GM12892 (cell line): ENCODE data around the gene TPCN1.

Experiments
- DNase-seq: peaks from one replicate; pipeline ENCODE4 v3.0.0; 2011; ENCODE audit not compliant: insufficient read length
- FAIRE-seq: peaks from 2 replicates; lab custom pipeline; 2011; peaks lifted over from hg19 to GRCh38; lab: Jason Lieb, UNC
- POLR2A ChIP-seq: IDR thresholded peaks from 2 replicates; pipeline ENCODE4 v1.6.1; 2011; ENCODE audit warnings: low read depth, low read length, control low read depth
- POLR2AphosphoS5 ChIP-seq: IDR thresholded peaks from 2 replicates; pipeline ENCODE4 v1.6.1; 2011; ENCODE audit warnings: low read depth, low read length, control low read depth
- TAF1 ChIP-seq: IDR thresholded peaks from 2 replicates; pipeline ENCODE4 v1.6.1; 2011; ENCODE audit warnings: low read depth, mild to moderate bottlenecking, control low read depth, low read length, borderline replicate concordance

TPCN1 gene

GRCh38 chr12:113185180-113186032, 35.9 kb upstream of the TPCN1 start, which contains the start of the genes DDX54 and RITA1:
TSS of gene DDX54 (minus strand) at chr12:113185478. CDS start at chr12:113185451, 27 bp downstream.
TSS of gene RITA1 (plus strand) at chr12:113185721. CDS start at chr12:113186747, 1,026 bp downstream.
- DNase-seq (peak; percentile 65), FAIRE-seq (no peak)
- TF ChIP-seq POLR2A (peak; percentile 93), TAF1 (peak; percentile 93), POLR2AphosphoS5 (peak; percentile 85; the same call in 1 of the 2 replicates)

- FAIRE-seq (no peak), DNase-seq (no peak)
- TF ChIP-seq POLR2A (no peak), TAF1 (no peak), POLR2AphosphoS5 (no peak)
These were observed 35.3 kb upstream of the TPCN1 start for GRCh38 chr12:113186033-113186365.

GRCh38 chr12:113186666-113187325, 34.5 kb upstream of the TPCN1 start:
- FAIRE-seq (no peak), DNase-seq (no peak)
- TF ChIP-seq POLR2A (no peak), TAF1 (no peak), POLR2AphosphoS5 (no peak)

- TF ChIP-seq POLR2AphosphoS5 = no peak
- DNase-seq (no peak), FAIRE-seq (no peak)
These were observed 31.9 kb upstream of the TPCN1 start for GRCh38 chr12:113189361-113189760.

GRCh38 chr12:113190761-113191160, 30.5 kb upstream of the TPCN1 start:
- no peak for DNase-seq
- no peak for FAIRE-seq
- TF ChIP-seq POLR2A (no peak), POLR2AphosphoS5 (no peak)

GRCh38 chr12:113191227-113191626, 30.0 kb upstream of the TPCN1 start:
- no peak for DNase-seq
- TF ChIP-seq POLR2A (no peak), TAF1 (no peak), POLR2AphosphoS5 (no peak)
- FAIRE-seq = no peak

GRCh38 chr12:113194971-113195391, 26.3 kb upstream of the TPCN1 start:
- no peak for FAIRE-seq
- TF ChIP-seq TAF1 = no peak
- no peak for TF ChIP-seq POLR2A
- no peak for TF ChIP-seq POLR2AphosphoS5
- DNase-seq = no peak

GRCh38 chr12:113195598-113195997, 25.7 kb upstream of the TPCN1 start:
- FAIRE-seq (no peak), DNase-seq (no peak)
- TF ChIP-seq POLR2AphosphoS5 = no peak
- no peak for TF ChIP-seq TAF1
- no peak for TF ChIP-seq POLR2A

GRCh38 chr12:113196582-113196981, 24.7 kb upstream of the TPCN1 start:
- no peak for DNase-seq
- TF ChIP-seq POLR2A = no peak
- TF ChIP-seq POLR2AphosphoS5 = no peak
- no peak for TF ChIP-seq TAF1
- FAIRE-seq = no peak

- no peak for FAIRE-seq
- DNase-seq = peak; percentile 85
- TF ChIP-seq POLR2A = no peak
- no peak for TF ChIP-seq POLR2AphosphoS5
- no peak for TF ChIP-seq TAF1
These were observed 24.3 kb upstream of the TPCN1 start for GRCh38 chr12:113196990-113197389.

GRCh38 chr12:113197518-113198077, 23.7 kb upstream of the TPCN1 start:
- TF ChIP-seq POLR2A (no peak), TAF1 (no peak), POLR2AphosphoS5 (no peak)
- DNase-seq = no peak
- FAIRE-seq = no peak

- FAIRE-seq (no peak), DNase-seq (no peak)
- TF ChIP-seq POLR2A = no peak
- TF ChIP-seq TAF1 = no peak
- no peak for TF ChIP-seq POLR2AphosphoS5
These were observed 23.0 kb upstream of the TPCN1 start for GRCh38 chr12:113198296-113198695.
